Astrocyte (in vitro differentiated cells and primary cell): Measurements from ENCODE around the gene NUBP1. TPM values are rescaled to one million over a fixed set of nuclear protein-coding genes. Genes with fewer than 3 reads are reported as not detected.
"Not testable (repeated sequence)": the region's sequence is repeated elsewhere in the genome, so short reads cannot be mapped to it uniquely, and the experiment has no call there.

Source experiments
- DNase-seq: peaks from one replicate; pipeline ENCODE4 v3.0.0-alpha.2; 2010; ENCODE audit warnings: low read depth
- FAIRE-seq: peaks from 2 replicates; lab custom pipeline; 2011; peaks lifted over from hg19 to GRCh38; lab: Jason Lieb, UNC
- H2AFZ ChIP-seq: 2 replicates; pipeline ENCODE4 v1.6.0; 2012; ENCODE audit warnings: low read depth, low read length, inconsistent platforms
- H3K27ac ChIP-seq: 2 replicates; pipeline ENCODE4 v1.5.1; 2011; ENCODE audit warnings: low read depth, low read length, inconsistent platforms
- H3K27me3 ChIP-seq: 2 replicates; pipeline ENCODE4 v1.6.0; 2011; ENCODE audit warnings: low read length, inconsistent platforms; ENCODE audit not compliant: insufficient read depth
- H3K36me3 ChIP-seq: 2 replicates; pipeline ENCODE4 v1.5.1; 2011; ENCODE audit warnings: low read length, inconsistent platforms; ENCODE audit not compliant: insufficient read depth
- H3K4me1 ChIP-seq: 2 replicates; pipeline ENCODE4 v1.5.1; 2011; ENCODE audit warnings: low read length, inconsistent platforms; ENCODE audit not compliant: insufficient read depth
- H3K4me2 ChIP-seq: 2 replicates; pipeline ENCODE4 v1.6.0; 2012; ENCODE audit warnings: low read length, inconsistent platforms
- H3K4me3 ChIP-seq: 2 replicates; pipeline ENCODE4 v1.5.1; 2011; ENCODE audit warnings: low read depth, mild to moderate bottlenecking, low read length, inconsistent platforms; ENCODE audit not compliant: insufficient read depth
- H3K79me2 ChIP-seq: 2 replicates; pipeline ENCODE4 v1.6.0; 2012; ENCODE audit warnings: mild to moderate bottlenecking, low read length, inconsistent platforms; ENCODE audit not compliant: insufficient read depth
- H3K9ac ChIP-seq: 2 replicates; pipeline ENCODE4 v1.6.0; 2012; ENCODE audit warnings: mild to moderate bottlenecking, low read length, inconsistent platforms
- H3K9me3 ChIP-seq: 2 replicates; pipeline ENCODE4 v1.5.1; 2012; ENCODE audit warnings: low read depth, mild to moderate bottlenecking, low read length, inconsistent platforms; ENCODE audit not compliant: insufficient read depth
- H4K20me1 ChIP-seq: 2 replicates; pipeline ENCODE4 v1.6.0; 2012; ENCODE audit warnings: low read length, inconsistent platforms; ENCODE audit not compliant: insufficient read depth
- H3K27ac Mint-ChIP-seq: one replicate; pipeline ENCODE4 v1.8.0; 2021; ENCODE audit warnings: mild to moderate bottlenecking, mixed read lengths; ENCODE audit not compliant: unreplicated experiment
- H3K27me3 Mint-ChIP-seq: one replicate; pipeline ENCODE4 v1.8.0; 2021; ENCODE audit warnings: low read depth, mixed read lengths; ENCODE audit not compliant: unreplicated experiment
- H3K36me3 Mint-ChIP-seq: one replicate; pipeline ENCODE4 v1.8.0; 2021; ENCODE audit warnings: low read depth, mixed read lengths; ENCODE audit not compliant: unreplicated experiment
- H3K4me1 Mint-ChIP-seq: one replicate; pipeline ENCODE4 v1.8.0; 2021; ENCODE audit warnings: low read depth, mixed read lengths; ENCODE audit not compliant: unreplicated experiment
- H3K4me3 Mint-ChIP-seq: one replicate; pipeline ENCODE4 v1.8.0; 2021; ENCODE audit warnings: mild to moderate bottlenecking, moderate library complexity, mixed read lengths; ENCODE audit not compliant: unreplicated experiment
- H3K9me3 Mint-ChIP-seq: one replicate; pipeline ENCODE4 v1.8.0; 2021; ENCODE audit warnings: mild to moderate bottlenecking, mixed read lengths; ENCODE audit not compliant: unreplicated experiment
- EZH2 ChIP-seq: IDR thresholded peaks from 2 replicates; pipeline ENCODE4 v1.6.1; 2012; ENCODE audit warnings: mild to moderate bottlenecking, low read length, inconsistent platforms; ENCODE audit not compliant: insufficient read depth
- total RNA-seq: library from RNA; stranded (reverse); gene quantifications from 2 replicates; pipeline ENCODE4 v1.2.1, GENCODE V29; 2021
- TF ChIP-seq, protein P1 (sequence below): IDR thresholded peaks from 2 replicates; pipeline ENCODE4 v1.5.1; 2011; ENCODE audit warnings: low read depth, mild to moderate bottlenecking, inconsistent platforms, low read length, moderate library complexity; ENCODE audit not compliant: insufficient read depth

Gene NUBP1
- total RNA-seq, 1 donor from 2014 or later = 17.4 TPM

DNA sequence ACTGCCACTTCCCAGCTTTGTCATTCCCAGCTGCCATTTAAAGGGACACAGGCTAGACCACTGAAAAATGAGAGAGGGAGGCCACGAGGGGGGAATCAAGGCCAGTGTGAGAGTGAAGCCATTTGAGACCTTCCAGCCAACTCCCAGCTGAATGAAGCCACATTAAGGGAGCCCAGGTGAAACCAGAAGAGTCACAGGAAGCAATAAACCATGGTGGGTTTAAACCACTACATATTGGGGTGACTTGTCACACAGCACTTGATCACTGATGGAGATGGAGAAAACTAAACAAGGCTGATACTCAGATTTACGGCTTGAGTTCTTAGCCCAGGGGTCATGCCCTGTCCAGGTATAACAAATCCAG lies 2.8 kb upstream of the NUBP1 start:
- Histone ChIP-seq H3K4me1 (peaks cover 19% of the 10 kb centered on the region), H3K27me3 (no peaks in the 10 kb centered on the region), H3K9me3 (no peaks in the 10 kb centered on the region), H3K4me2 (no peak overlapping the region), H3K4me3 (no peak overlapping the region), H2AFZ (no peak overlapping the region), H4K20me1 (no peaks in the 10 kb centered on the region), H3K36me3 (no peaks in the 10 kb centered on the region), H3K9ac (no peak overlapping the region), H3K79me2 (no peaks in the 10 kb centered on the region), H3K27ac (no peak overlapping the region)
- H3K9me3 Mint-ChIP-seq = no peaks in the 10 kb centered on the region
- no peak overlapping the region for H3K4me3 Mint-ChIP-seq
- H3K36me3 Mint-ChIP-seq = no peaks in the 10 kb centered on the region
- TF ChIP-seq, protein P1, sequence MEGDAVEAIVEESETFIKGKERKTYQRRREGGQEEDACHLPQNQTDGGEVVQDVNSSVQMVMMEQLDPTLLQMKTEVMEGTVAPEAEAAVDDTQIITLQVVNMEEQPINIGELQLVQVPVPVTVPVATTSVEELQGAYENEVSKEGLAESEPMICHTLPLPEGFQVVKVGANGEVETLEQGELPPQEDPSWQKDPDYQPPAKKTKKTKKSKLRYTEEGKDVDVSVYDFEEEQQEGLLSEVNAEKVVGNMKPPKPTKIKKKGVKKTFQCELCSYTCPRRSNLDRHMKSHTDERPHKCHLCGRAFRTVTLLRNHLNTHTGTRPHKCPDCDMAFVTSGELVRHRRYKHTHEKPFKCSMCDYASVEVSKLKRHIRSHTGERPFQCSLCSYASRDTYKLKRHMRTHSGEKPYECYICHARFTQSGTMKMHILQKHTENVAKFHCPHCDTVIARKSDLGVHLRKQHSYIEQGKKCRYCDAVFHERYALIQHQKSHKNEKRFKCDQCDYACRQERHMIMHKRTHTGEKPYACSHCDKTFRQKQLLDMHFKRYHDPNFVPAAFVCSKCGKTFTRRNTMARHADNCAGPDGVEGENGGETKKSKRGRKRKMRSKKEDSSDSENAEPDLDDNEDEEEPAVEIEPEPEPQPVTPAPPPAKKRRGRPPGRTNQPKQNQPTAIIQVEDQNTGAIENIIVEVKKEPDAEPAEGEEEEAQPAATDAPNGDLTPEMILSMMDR = no peak
- no peak for TF ChIP-seq EZH2
- H3K27me3 Mint-ChIP-seq = no peaks in the 10 kb centered on the region
- FAIRE-seq (no peak), DNase-seq (no peak)
- H3K27ac Mint-ChIP-seq = no peak overlapping the region
- peaks cover 10% of the 10 kb centered on the region for H3K4me1 Mint-ChIP-seq

DNA sequence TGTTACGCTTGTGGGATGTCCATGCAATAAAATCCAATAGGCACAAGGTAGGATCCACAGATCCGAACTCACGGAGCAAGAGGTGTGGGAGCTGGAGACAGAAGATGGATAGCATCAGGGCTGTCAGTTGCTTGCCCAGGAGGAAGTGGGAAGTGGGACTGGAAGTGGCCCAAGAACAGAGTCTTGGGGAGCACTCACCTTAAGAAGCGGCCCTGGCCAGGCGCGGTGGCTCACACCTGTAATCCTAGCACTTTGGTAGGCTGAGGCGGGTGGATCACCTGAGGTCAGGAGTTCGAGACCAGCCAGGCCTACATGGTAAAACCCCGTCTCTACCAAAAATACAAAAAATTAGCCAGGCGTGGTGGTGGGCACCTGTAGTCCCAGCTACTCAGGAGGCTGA lies 2.4 kb upstream of the NUBP1 start:
- DNase-seq, H3K27me3 ChIP-seq, H3K36me3 ChIP-seq, H3K4me3 Mint-ChIP-seq, H3K27ac Mint-ChIP-seq, H3K9me3 ChIP-seq, FAIRE-seq, H3K4me3 ChIP-seq, H3K9me3 Mint-ChIP-seq, H3K79me2 ChIP-seq, H3K9ac ChIP-seq, H2AFZ ChIP-seq, H4K20me1 ChIP-seq, H3K27me3 Mint-ChIP-seq, H3K27ac ChIP-seq, H3K4me2 ChIP-seq, H3K36me3 Mint-ChIP-seq: not testable (repeated sequence)
- peaks cover 10% of the 10 kb centered on the region for H3K4me1 Mint-ChIP-seq
- peaks cover 19% of the 10 kb centered on the region for H3K4me1 ChIP-seq

DNA sequence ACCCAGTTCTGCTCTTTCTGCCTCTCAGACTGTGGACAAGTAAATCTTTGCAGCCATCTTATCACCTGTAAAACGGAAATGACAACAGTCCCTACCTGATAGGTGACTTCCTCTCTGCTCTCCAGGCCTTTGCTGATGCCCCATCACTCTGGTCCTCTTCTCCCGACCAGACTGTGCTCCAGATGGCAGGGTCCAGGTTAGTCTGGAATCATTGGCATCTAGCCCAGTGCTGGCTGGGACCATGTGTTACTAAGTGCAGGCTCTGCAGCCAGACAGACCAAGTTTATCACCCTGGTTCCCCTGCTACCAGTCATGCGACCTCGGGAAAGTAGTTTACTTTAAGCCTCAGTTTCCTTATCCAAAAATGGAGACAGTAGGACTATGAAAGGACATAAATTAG lies 1.8 kb upstream of the NUBP1 start:
- Mint-ChIP-seq H3K4me3 (no peak overlapping the region), H3K27me3 (no peaks in the 10 kb centered on the region)
- peaks cover 19% of the 10 kb centered on the region for H3K4me1 ChIP-seq

More for the DNA sequence above, 1.8 kb upstream of the NUBP1 start:
- no peaks in the 10 kb centered on the region for H3K27me3 ChIP-seq
- H3K9ac ChIP-seq = no peak overlapping the region
- H4K20me1 ChIP-seq = no peaks in the 10 kb centered on the region
- H3K27ac Mint-ChIP-seq = no peak overlapping the region
- FAIRE-seq (no peak), DNase-seq (peak; percentile 14)
- H3K79me2 ChIP-seq = no peaks in the 10 kb centered on the region
- no peaks in the 10 kb centered on the region for H3K36me3 Mint-ChIP-seq
- H3K27ac ChIP-seq = no peak overlapping the region
- peaks cover 10% of the 10 kb centered on the region for H3K4me1 Mint-ChIP-seq
- H3K4me3 ChIP-seq = no peak overlapping the region
- TF ChIP-seq EZH2 = no peak
- H3K4me2 ChIP-seq = no peak overlapping the region
- H3K9me3 Mint-ChIP-seq = no peaks in the 10 kb centered on the region
- no peaks in the 10 kb centered on the region for H3K9me3 ChIP-seq
- H2AFZ ChIP-seq = no peak overlapping the region
- no peaks in the 10 kb centered on the region for H3K36me3 ChIP-seq
